ENCODE results near the gene OASL.

Gene OASL

DNA sequence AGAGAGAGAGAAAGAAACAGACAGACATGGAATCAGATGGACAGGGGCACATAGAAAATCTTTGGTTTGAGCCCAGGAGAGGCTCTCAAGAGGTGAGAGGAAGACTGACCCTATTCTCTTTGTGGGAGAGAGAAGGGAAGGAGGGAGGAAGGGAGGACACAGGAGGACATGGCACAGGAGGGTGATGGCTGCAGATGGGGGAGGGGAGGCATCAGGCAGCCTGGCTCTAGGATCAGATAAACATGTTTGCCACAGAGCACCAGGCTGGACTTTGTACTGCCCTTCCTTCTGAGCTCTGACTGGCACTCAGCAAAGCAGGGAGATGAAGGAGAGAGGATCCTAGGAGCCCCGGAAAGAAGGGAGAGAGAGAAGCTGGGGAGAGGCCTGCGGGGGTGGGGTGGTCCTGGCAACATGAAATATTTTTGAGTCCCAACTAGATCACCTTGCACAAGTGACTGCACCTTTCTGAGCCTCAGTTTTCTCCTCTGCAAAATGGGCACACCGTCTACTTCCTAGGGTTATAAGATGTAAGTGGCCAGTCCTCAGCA lies 54.6 kb downstream of the OASL start:
- no peak for DNase-seq

DNA sequence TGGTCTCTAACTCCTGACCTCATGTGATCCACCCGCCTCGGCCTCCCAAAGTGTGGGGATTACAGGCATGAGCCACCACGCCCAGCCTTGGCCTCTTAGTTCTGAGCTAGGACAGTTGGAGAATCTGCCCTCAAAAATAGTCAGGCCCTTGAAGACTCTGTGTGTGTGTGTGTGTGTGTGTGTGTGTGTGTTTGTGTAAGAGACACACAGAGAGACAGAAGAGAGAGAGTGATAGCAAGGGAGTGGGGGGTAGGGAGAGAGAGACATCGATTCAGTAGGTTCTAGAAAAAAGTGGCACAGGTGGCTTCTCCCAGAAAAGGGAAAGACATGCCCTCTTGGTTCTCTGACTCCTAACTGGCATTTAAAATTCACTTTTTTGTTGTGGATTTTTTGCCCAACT lies 55.3 kb downstream of the OASL start:
- DNase-seq = no peak

DNA sequence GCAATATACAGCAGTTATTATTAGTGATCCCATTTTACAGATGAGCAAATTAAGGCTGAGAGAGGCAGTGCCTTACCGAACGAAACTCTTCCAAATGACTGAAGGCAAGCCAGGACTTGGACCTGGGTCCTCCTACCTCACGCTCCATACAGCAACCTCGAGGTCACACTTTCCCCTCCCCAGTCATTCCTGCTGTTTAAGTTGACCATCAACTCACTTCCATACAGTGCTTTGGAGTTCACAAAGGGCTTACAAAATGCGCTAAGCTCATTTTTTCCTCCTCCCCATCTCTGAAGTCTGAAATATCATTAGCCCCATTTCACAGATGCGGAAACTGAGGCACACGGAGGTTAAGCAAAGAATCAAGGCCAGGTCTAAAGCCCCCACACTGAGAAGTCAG lies 56.4 kb downstream of the OASL start:
- no peak for DNase-seq

DNA sequence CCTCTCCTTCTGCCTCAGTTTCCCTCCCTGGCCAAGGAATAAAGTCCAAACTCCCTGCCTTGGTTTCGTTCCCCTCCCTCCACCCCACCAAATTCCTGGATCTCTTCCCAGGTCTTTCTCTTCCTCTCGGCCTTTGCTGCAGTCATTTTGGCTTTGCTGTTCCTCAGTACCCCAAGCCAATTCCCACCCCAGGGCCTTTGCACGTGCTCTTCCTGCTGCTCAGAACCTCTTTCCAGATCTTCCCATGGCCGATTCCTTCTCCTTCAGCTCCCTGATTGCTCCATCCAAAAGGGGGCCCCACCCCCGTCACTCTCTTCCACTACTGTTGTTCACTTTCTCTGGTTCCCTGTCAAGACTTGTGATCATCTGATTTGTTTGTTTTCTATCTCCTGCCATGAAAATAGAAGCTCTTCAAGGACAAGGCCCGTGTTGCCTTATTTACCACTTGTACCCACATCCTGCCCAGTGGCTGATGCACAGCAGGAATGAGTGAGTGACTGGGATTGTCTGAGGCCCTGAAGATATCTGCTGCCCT lies 57.6 kb downstream of the OASL start:
- DNase-seq = no peak

DNA sequence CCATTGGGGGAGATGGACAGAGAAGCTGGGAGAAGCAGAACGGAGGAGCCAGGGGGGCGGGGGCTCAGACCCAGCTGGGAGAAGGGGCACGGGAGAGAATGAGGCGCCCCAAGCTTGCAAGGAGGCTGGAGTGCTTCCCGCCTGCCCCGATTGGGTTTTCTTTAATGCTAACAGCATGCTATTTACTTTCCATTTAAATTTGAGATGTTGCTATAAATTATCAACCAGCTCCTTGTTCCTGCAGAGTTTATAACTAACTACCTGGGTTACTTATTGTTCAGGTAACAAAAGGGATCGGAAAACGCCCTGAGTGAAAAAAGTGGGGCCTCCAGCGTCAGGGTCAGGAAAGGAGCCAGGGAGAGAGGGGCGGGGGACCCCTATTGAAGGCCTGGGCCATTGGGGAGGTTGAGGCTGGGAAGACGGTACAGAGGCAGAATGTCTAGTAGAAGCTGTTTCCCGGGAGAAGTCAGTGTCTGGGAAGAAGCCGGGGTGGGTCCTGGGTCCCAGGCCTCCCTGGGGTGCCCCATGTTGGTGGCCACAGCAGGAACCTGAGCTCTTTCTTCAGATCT lies 58.2 kb downstream of the OASL start:
- DNase-seq = no peak

DNA sequence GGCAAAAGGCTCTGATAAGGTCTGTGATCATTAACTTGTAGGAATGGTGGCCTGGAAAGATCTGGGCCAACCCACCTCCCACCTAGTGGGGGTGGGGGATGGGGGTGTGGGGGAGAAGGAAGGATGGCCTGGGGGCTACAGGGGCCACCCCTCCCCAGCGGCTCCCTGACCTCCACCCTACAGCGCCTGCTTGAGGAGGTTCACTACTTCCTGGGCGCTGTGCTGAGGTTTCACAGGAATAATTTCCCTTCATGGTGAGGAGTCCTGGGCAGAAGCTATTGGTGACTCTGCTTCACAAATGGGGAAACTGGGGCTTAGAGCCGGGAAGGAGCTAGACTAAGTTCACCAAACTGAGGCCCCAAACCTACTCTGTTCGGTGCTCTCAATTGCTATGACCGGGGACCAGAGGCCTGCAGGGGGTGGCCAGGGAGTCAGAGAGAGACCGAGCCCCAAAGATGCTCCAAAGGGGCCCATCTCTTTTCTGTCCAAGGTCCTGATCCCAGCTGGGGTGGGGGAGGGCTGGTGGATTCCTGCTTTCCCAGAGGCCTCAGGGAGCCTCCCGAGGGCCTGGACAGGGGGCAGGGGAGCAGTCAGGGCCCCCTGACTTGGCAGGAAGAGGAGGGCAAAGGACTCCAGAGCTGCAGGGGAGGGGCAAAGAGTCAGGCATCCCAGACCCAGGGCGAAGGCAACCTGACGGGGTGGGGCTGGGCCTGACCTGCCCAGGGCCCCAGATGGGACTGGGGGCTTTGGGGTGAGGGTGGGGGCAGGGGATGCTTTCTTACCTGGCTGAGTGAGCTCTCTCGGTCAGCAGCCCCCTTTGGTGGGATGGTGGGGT lies 59.0 kb downstream of the OASL start:
- DNase-seq = no peak

DNA sequence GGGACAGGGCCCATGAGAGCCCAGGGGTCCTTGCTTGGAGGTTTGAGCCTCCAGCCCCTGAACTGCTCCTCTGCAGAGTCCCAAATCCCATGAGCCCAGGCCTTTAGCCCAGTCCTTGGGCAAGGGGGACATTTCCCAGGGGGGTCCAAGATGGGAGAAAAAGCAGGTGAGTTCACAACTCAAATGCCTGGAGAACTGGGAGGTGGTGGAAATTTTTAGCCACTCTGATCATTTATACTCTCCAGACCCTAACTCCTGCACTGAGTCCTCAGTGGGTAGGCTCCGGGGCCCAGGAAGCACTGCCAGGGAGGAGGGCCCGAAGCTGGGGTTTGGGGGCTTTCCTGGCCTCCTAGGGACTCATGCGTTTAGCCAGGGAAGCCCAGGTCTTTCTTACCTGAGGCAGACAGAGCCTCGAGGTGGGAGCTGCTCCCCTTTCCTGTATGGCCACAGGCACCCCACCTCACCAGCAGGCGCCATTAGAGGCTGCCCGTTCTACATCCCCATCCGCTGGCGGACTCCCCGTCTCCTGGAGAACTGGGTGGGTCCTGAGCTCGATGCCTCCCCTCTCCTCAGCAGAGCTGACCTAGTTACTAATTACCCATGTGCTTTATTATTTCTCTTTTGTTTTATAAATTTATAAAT lies 59.7 kb downstream of the OASL start:
- no peak for DNase-seq

DNA sequence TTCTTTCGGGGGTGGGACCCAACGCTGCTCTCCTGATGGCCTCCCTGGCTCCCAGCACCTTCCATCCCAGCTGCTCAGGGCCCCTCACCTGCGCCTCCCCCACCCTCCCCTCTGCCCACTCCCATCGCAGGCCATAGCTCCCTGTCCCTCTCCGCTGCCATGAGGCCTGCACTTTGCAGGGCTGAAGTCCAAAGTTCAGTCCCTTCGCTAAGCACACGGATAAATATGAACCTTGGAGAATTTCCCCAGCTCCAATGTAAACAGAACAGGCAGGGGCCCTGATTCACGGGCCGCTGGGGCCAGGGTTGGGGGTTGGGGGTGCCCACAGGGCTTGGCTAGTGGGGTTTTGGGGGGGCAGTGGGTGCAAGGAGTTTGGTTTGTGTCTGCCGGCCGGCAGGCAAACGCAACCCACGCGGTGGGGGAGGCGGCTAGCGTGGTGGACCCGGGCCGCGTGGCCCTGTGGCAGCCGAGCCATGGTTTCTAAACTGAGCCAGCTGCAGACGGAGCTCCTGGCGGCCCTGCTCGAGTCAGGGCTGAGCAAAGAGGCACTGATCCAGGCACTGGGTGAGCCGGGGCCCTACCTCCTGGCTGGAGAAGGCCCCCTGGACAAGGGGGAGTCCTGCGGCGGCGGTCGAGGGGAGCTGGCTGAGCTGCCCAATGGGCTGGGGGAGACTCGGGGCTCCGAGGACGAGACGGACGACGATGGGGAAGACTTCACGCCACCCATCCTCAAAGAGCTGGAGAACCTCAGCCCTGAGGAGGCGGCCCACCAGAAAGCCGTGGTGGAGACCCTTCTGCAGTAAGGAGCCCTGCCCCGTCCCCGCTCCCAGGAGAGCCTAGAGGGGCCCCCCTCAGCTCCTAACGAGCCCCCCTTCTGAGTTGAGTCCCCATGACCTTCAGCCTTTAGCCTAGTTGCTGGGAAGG lies 60.5 kb downstream of the OASL start, which contains the start of gene HNF1A:
Gene HNF1A (plus strand): TSS at position 248 of the 924 bp plus-strand sequence. CDS start 226 bp downstream, at position 474.
- DNase-seq = no peak

DNA sequence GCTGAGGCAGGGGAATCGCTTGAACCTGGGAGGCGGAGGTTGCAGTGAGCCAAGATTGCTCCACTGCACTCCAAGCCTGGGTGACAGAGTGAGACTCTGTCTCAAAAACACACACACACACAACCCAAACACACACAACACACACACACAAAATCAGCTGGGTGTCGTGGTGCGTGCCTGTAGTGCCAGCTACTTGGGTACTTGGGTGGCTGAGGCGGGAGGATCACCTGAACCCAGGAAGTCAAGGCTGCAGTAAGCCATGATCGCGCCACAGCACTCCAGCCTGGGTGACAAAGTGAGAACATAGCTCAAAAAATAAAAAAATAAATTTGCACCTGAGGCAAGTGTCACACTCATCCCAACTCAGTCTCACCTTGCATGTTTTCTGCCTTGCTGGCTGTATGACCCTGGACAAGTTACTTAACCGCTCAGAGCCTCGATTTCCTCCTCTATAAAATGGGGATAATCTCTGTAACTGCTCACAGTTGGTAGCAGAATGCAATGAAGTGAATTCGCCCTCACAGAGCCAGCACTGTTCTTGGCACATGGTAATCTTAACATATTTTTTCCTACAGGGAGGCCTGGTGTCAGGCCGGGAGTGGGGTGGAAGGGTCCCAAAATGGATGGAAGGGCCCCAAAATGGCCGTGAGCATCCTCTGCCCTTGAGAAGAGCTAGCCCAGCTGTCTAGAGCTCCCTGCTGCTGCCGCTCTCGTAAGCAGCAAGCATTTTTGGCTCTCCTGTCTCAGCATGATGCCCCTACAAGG lies 61.3 kb downstream of the OASL start:
- no peak for DNase-seq

DNA sequence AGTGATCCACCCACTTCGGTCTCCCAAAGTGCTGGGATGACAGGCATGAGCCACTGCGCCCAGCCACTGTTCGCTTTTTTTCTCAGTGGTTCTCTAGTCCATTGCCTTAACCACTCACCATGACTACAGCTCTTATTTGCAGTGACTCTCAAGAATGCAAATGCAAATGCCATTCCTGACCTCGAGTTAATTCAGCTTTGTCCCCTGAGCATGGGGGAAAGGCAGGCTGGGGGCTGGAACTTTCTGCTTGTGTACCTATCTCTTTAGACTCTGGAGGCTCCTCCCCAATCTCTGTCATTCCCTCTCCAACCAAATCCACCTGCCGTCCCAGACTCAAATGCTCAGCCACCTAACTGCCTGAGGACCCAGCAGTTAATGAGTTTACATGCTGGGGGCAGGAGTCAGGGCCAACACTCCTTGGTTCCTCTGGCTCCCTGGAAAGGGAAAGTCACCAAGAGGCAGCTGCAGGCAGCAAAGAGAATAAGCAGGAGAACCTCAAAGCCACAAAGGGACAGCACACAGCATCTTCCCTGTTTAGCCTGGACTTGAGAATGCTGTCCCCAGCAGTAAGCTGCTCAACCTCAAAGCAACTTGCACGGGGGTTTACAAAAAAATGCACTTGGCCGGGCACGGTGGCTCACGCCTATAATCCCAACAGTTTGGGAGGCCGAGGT lies 66.0 kb downstream of the OASL start:
- DNase-seq = no peak

DNA sequence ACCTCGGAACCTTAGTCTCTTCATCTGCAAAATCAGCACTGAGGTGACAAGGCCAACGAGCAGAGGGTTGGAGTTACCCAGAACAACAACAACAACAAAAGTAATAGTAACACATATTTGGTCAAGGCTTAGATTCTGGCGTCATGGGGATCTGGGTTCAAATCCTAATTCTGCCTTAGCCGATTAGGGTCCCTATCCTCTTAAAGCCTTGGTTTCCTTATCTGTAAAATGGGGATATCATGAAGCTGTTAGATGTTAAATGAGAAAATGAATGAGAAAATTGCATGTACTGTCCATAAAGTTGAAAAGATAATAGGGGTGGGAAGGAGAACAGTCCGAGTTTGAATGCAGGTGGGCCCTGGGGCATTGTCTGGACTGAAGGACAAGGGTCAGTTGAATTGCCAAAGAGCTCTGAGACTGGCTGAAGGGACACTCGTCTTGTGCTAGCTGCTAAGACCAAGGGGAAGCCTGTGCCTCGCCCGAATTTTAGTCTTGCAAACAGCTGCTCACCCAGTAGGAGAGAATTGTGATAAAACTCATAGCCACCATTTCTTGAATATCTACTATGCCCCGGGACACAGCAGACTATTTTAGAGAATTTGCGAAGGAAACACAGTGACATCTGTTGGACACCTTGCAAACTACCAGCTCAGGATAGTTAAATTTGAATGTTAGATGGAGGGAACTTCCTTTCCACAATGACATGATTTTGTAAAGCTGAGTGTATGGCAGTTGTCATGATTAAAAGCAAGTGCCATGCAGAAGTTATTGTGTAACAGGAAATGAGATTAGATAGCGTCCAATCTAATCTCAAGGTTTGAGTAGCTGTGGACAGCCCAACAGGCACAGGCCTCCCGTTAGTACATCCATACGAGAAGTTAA lies 67.5 kb downstream of the OASL start:
- DNase-seq = peak; percentile 10 to 13

DNA sequence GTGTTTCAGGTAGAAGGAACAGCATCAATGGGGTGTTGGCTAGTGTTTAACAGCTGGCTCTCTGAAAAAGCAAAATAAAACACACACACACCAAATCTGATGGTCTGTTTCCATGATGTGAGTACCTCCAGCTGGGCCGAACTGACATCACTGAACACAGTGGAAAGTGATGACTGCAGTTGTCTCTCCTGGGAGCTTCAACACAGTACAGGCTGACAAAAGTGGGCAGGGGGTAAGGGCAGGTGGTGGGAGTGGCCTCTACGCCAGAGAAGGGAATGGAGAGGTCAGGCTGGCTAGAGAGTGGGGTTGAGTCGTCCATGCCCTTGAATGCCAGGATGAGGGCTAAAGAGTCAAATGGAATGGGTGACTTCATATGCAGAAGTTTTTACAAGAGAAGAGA lies 68.7 kb downstream of the OASL start:
- DNase-seq = no peak
